HG03103 (cell line): ENCODE measurements around the gene SH3YL1.

ENCODE experiments used
- ATAC-seq: cut with Tn5 transposase; IDR thresholded peaks from one replicate; pipeline ENCODE4 v1.9.1; 2021; ENCODE audit warnings: low read depth; ENCODE audit not compliant: unreplicated experiment

The SH3YL1 gene

GRCh38 chr2:228115-228514, 35.7 kb downstream of the SH3YL1 start:
- ATAC-seq = no peak

- ATAC-seq = no peak
Observed at GRCh38 chr2:223971-224760, 39.7 kb downstream of the SH3YL1 start.

GRCh38 chr2:223451-223850, 40.4 kb downstream of the SH3YL1 start:
- ATAC-seq = no peak

GRCh38 chr2:216068-216467, 47.8 kb downstream of the SH3YL1 start:
- ATAC-seq = no peak

- ATAC-seq = no peak
Observed at GRCh38 chr2:213932-214693, 49.7 kb downstream of the SH3YL1 start.

- no peak for ATAC-seq
Observed at GRCh38 chr2:211486-212184, 52.2 kb downstream of the SH3YL1 start.

GRCh38 chr2:210660-211059, 53.2 kb downstream of the SH3YL1 start:
- ATAC-seq = no peak

- ATAC-seq = no peak
Observed at GRCh38 chr2:209470-209869, 54.4 kb downstream of the SH3YL1 start.

- ATAC-seq = no peak
Observed at GRCh38 chr2:208335-208734, 55.5 kb downstream of the SH3YL1 start.

- ATAC-seq = no peak
Observed at GRCh38 chr2:203984-204383, 59.8 kb downstream of the SH3YL1 start.

- ATAC-seq = no peak
Observed at GRCh38 chr2:203401-203800, 60.4 kb downstream of the SH3YL1 start.

- no peak for ATAC-seq
Observed at GRCh38 chr2:202945-203344, 60.9 kb downstream of the SH3YL1 start.

GRCh38 chr2:201648-202433, 62.0 kb downstream of the SH3YL1 start:
- no peak for ATAC-seq

GRCh38 chr2:199041-199966, 64.5 kb downstream of the SH3YL1 start:
- ATAC-seq = no peak

- ATAC-seq = no peak
Observed at GRCh38 chr2:196406-196805, 67.4 kb downstream of the SH3YL1 start.

GRCh38 chr2:195932-196331, 67.9 kb downstream of the SH3YL1 start:
- no peak for ATAC-seq

GRCh38 chr2:193141-193671, 70.6 kb downstream of the SH3YL1 start:
- ATAC-seq = no peak

- ATAC-seq = no peak
Observed at GRCh38 chr2:191311-192190, 72.3 kb downstream of the SH3YL1 start.
